Neutrophil (primary cell): ENCODE data around the gene KIF21A.

Experiments used
- H3K27ac ChIP-seq: fragments of 200-600 bp; sonication (generic); 2 replicates; pipeline ENCODE4 v1.5.1; 2016; ENCODE audit warnings: mild to moderate bottlenecking, moderate library complexity
- H3K27me3 ChIP-seq: fragments of 200-600 bp; sonication (generic); 2 replicates; pipeline ENCODE4 v1.6.0; 2016; ENCODE audit warnings: mild to moderate bottlenecking
- H3K36me3 ChIP-seq: fragments of 200-600 bp; sonication (generic); 2 replicates; pipeline ENCODE4 v1.5.1; 2017
- H3K4me1 ChIP-seq, 2 experiments: fragments of 200-600 bp in 1 of 2; sonication (generic) in 1 of 2; 1 replicate in 1 of 2; 2 replicates in 1 of 2; pipeline versions ENCODE4 v1.5.1 to v1.6.1; 2013 to 2016; ENCODE audit warnings: low read depth in 1 of 2, low read length in 1 of 2, mild to moderate bottlenecking in 1 of 2, moderate library complexity in 1 of 2; ENCODE audit not compliant: control insufficient read depth in 1 of 2, insufficient read depth in 1 of 2
- H3K4me3 ChIP-seq, 2 experiments: fragments of 200-600 bp in 1 of 2; sonication (generic) in 1 of 2; 1 replicate in 1 of 2; 2 replicates in 1 of 2; pipeline ENCODE4 v1.5.1; 2013 to 2016; ENCODE audit warnings: low read depth in 1 of 2, low read length in 1 of 2, mild to moderate bottlenecking in 1 of 2, moderate library complexity in 1 of 2
- H3K9me3 ChIP-seq: fragments of 200-600 bp; sonication (generic); 2 replicates; pipeline ENCODE4 v1.5.1; 2016
- CTCF ChIP-seq: fragments of 200-600 bp; sonication (generic); IDR thresholded peaks from 2 replicates; pipeline ENCODE4 v1.5.1; 2016; ENCODE audit warnings: antibody characterized with exemption

KIF21A gene

GRCh38 chr12:39431002-39431796 is 11.7 kb downstream of the KIF21A start:
- H3K4me1 ChIP-seq: no peaks in the 10 kb centered on the region

GRCh38 chr12:39429809-39430208 is 13.1 kb downstream of the KIF21A start:
- no peak for TF ChIP-seq CTCF
- Histone ChIP-seq H3K9me3 (no peaks in the 10 kb centered on the region), H3K27ac (no peak overlapping the region), H3K27me3 (no peaks in the 10 kb centered on the region), H3K4me1 (no peaks in the 10 kb centered on the region), H3K4me3 (no peak overlapping the region), H3K36me3 (no peaks in the 10 kb centered on the region)

More at GRCh38 chr12:39431002-39431796, 11.7 kb downstream of the KIF21A start:
- TF ChIP-seq CTCF: no peak
- H3K9me3 ChIP-seq: no peaks in the 10 kb centered on the region
- H3K36me3 ChIP-seq: no peaks in the 10 kb centered on the region
- no peak overlapping the region for H3K4me3 ChIP-seq
- H3K27me3 ChIP-seq: no peaks in the 10 kb centered on the region
- H3K27ac ChIP-seq: no peak overlapping the region

- Histone ChIP-seq H3K36me3 (no peaks in the 10 kb centered on the region), H3K9me3 (no peaks in the 10 kb centered on the region), H3K4me1 (no peaks in the 10 kb centered on the region), H3K4me3 (no peak overlapping the region), H3K27ac (no peak overlapping the region), H3K27me3 (no peaks in the 10 kb centered on the region)
- no peak for TF ChIP-seq CTCF
Measured at GRCh38 chr12:39427360-39427808, 15.5 kb downstream of the KIF21A start.

GRCh38 chr12:39426636-39427240 is 16.2 kb downstream of the KIF21A start:
- Histone ChIP-seq H3K27me3 (no peaks in the 10 kb centered on the region), H3K36me3 (no peaks in the 10 kb centered on the region), H3K4me3 (no peak overlapping the region), H3K27ac (no peak overlapping the region), H3K4me1 (no peaks in the 10 kb centered on the region), H3K9me3 (no peaks in the 10 kb centered on the region)
- TF ChIP-seq CTCF: no peak

- no peaks in the 10 kb centered on the region for H3K9me3 ChIP-seq
- H3K36me3 ChIP-seq: no peaks in the 10 kb centered on the region
- TF ChIP-seq CTCF: no peak
- H3K27ac ChIP-seq: no peak overlapping the region
- no peak overlapping the region for H3K4me3 ChIP-seq
- H3K4me1 ChIP-seq: no peaks in the 10 kb centered on the region
- no peaks in the 10 kb centered on the region for H3K27me3 ChIP-seq
Measured at GRCh38 chr12:39420043-39420442, 22.9 kb downstream of the KIF21A start.
